DOHH2 (cell line): ENCODE data around the gene ANKRD22.

Experiments used
- CTCF ChIP-seq: fragments of 200-600 bp; sonication (generic); IDR thresholded peaks from one replicate; pipeline ENCODE4 v1.5.1; 2014; ENCODE audit warnings: antibody characterized with exemption, mild to moderate bottlenecking, low read depth, low read length; ENCODE audit not compliant: poor library complexity, severe bottlenecking
- EZH2phosphoT487 ChIP-seq: fragments of 200-600 bp; sonication (generic); IDR thresholded peaks from 2 replicates; pipeline ENCODE4 v1.6.1; 2017; ENCODE audit warnings: borderline replicate concordance, mild to moderate bottlenecking, antibody characterized with exemption, low read length, moderate library complexity, mixed read lengths

- TF ChIP-seq CTCF (no peak), EZH2phosphoT487 (no peak)
Measured at GRCh38 chr10:88802523-88803285, 48.9 kb downstream of the ANKRD22 start, which contains the start of gene LIPM.
